Sigmoid colon (tissue), 4 donors: ENCODE results near the gene SETBP1.

Experiments
- EP300 ChIP-seq, 4 donors: sonication (generic); formaldehyde crosslinking; IDR thresholded peaks; one replicate each; pipeline ENCODE4 v1.6.1; 2017; ENCODE audit warnings: antibody characterized with exemption in 4 of 4
- POLR2A ChIP-seq, 2 donors: fragments of 450-650 bp; IDR thresholded peaks; one replicate each; pipeline ENCODE4 v1.6.1; 2016; ENCODE audit warnings: antibody characterized with exemption in 2 of 2, mild to moderate bottlenecking in 2 of 2, moderate library complexity in 2 of 2
- POLR2AphosphoS5 ChIP-seq, 4 donors: sonication (generic); formaldehyde crosslinking; IDR thresholded peaks; one replicate each; pipeline ENCODE4 v1.6.1; 2017; ENCODE audit warnings: antibody characterized with exemption in 4 of 4
- TF ChIP-seq, protein P1 (sequence below), 4 experiments: fragments of 450-650 bp in 3 of 4; fragments of 200-600 bp in 1 of 4; IDR thresholded peaks; one replicate each; pipeline ENCODE4 v1.5.1; 2016 to 2019; ENCODE audit warnings: antibody characterized with exemption in 4 of 4, mild to moderate bottlenecking in 3 of 4, moderate library complexity in 2 of 4

GRCh38 chr18:44702594-44702993, 21.9 kb downstream of the SETBP1 start:
- TF ChIP-seq POLR2A (IDR thresholded peaks at IDR 0.05): no peak
- TF ChIP-seq, protein P1, sequence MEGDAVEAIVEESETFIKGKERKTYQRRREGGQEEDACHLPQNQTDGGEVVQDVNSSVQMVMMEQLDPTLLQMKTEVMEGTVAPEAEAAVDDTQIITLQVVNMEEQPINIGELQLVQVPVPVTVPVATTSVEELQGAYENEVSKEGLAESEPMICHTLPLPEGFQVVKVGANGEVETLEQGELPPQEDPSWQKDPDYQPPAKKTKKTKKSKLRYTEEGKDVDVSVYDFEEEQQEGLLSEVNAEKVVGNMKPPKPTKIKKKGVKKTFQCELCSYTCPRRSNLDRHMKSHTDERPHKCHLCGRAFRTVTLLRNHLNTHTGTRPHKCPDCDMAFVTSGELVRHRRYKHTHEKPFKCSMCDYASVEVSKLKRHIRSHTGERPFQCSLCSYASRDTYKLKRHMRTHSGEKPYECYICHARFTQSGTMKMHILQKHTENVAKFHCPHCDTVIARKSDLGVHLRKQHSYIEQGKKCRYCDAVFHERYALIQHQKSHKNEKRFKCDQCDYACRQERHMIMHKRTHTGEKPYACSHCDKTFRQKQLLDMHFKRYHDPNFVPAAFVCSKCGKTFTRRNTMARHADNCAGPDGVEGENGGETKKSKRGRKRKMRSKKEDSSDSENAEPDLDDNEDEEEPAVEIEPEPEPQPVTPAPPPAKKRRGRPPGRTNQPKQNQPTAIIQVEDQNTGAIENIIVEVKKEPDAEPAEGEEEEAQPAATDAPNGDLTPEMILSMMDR (IDR thresholded peaks at IDR 0.05): no peak
- no peak for TF ChIP-seq POLR2AphosphoS5 (IDR thresholded peaks at IDR 0.05)
- no peak for TF ChIP-seq EP300 (IDR thresholded peaks at IDR 0.05)
